ENCODE data around the gene MT3.
"Not testable (repeated sequence)": the region's sequence is repeated elsewhere in the genome, so short reads cannot be mapped to it uniquely, and the experiment has no call there.

The MT3 gene

GRCh38 chr16:56576585-56577299, 12.6 kb upstream of the MT3 start:
- in situ Hi-C loops (cut with HindIII; ENCODE audit: low sequenced_read_pairs) = no loop called here

GRCh38 chr16:56577300-56577625, 12.1 kb upstream of the MT3 start:
- in situ Hi-C loops (cut with HindIII; ENCODE audit: low sequenced_read_pairs) = no loop called here

- in situ Hi-C loops (cut with HindIII; ENCODE audit: low sequenced_read_pairs) = no loop called here
Observed at GRCh38 chr16:56580391-56581048, 8.8 kb upstream of the MT3 start.

- in situ Hi-C loops (cut with HindIII; ENCODE audit: low sequenced_read_pairs) = not testable (repeated sequence)
Observed at GRCh38 chr16:56582911-56583310, 6.4 kb upstream of the MT3 start.

GRCh38 chr16:56583351-56584168, 5.8 kb upstream of the MT3 start:
- in situ Hi-C loops (cut with HindIII; ENCODE audit: low sequenced_read_pairs) = no loop called here

GRCh38 chr16:56584276-56584675, 5.1 kb upstream of the MT3 start:
- in situ Hi-C loops (cut with HindIII; ENCODE audit: low sequenced_read_pairs) = no loop called here

GRCh38 chr16:56588781-56589140, 567 bp upstream of the MT3 start:
- in situ Hi-C loops (cut with HindIII; ENCODE audit: low sequenced_read_pairs) = no loop called here

- in situ Hi-C loops (cut with HindIII; ENCODE audit: low sequenced_read_pairs) = no loop called here
Observed at GRCh38 chr16:56591377-56592060, 2.2 kb downstream of the MT3 start.

- in situ Hi-C loops (cut with HindIII; ENCODE audit: low sequenced_read_pairs) = no loop called here
Observed at GRCh38 chr16:56593573-56594291, 4.4 kb downstream of the MT3 start.

- in situ Hi-C loops (cut with HindIII; ENCODE audit: low sequenced_read_pairs) = no loop called here
Observed at GRCh38 chr16:56594292-56594619, 4.9 kb downstream of the MT3 start.

- in situ Hi-C loops (cut with HindIII; ENCODE audit: low sequenced_read_pairs) = no loop called here
Observed at GRCh38 chr16:56600398-56600999, 11.2 kb downstream of the MT3 start.

GRCh38 chr16:56601325-56601724, 12.0 kb downstream of the MT3 start:
- in situ Hi-C loops (cut with HindIII; ENCODE audit: low sequenced_read_pairs) = no loop called here

GRCh38 chr16:56603589-56603988, 14.3 kb downstream of the MT3 start:
- in situ Hi-C loops (cut with HindIII; ENCODE audit: low sequenced_read_pairs) = no loop called here

GRCh38 chr16:56604966-56605365, 15.6 kb downstream of the MT3 start:
- in situ Hi-C loops (cut with HindIII; ENCODE audit: low sequenced_read_pairs) = no loop called here

GRCh38 chr16:56605475-56605874, 16.1 kb downstream of the MT3 start:
- in situ Hi-C loops (cut with HindIII; ENCODE audit: low sequenced_read_pairs) = no loop called here

- in situ Hi-C loops (cut with HindIII; ENCODE audit: low sequenced_read_pairs) = no loop called here
Observed at GRCh38 chr16:56606071-56606475, 16.7 kb downstream of the MT3 start.

- in situ Hi-C loops (cut with HindIII; ENCODE audit: low sequenced_read_pairs) = no loop called here
Observed at GRCh38 chr16:56606476-56607108, 17.3 kb downstream of the MT3 start.

- in situ Hi-C loops (cut with HindIII; ENCODE audit: low sequenced_read_pairs) = no loop called here
Observed at GRCh38 chr16:56607109-56607618, 17.8 kb downstream of the MT3 start.

- in situ Hi-C loops (cut with HindIII; ENCODE audit: low sequenced_read_pairs) = no loop called here
Observed at GRCh38 chr16:56607675-56608042, 18.3 kb downstream of the MT3 start.

All from endothelial cell of hepatic sinusoid (primary cell).